GM06990 (cell line): ENCODE results near the gene HTR1E.
"Not testable (repeated sequence)": the region's sequence is repeated elsewhere in the genome, so short reads cannot be mapped to it uniquely, and the experiment has no call there.

Experiments used
- DNase-seq: peaks from one replicate; pipeline ENCODE4 v3.0.0-alpha.2; 2011; ENCODE audit not compliant: insufficient read length; ENCODE audit errors: extremely low read depth
- H3K27me3 ChIP-seq: replicated peaks from 2 replicates; pipeline ENCODE4 v1.6.0; 2011; ENCODE audit warnings: low read length; ENCODE audit not compliant: control insufficient read depth, insufficient read depth
- H3K36me3 ChIP-seq: 2 replicates; pipeline ENCODE4 v1.5.1; 2011; ENCODE audit warnings: low read length; ENCODE audit not compliant: control insufficient read depth, insufficient read depth
- H3K4me3 ChIP-seq: replicated peaks from 2 replicates; pipeline ENCODE4 v1.5.1; 2011; ENCODE audit warnings: low read depth, mild to moderate bottlenecking, control low read depth, low read length
- CTCF ChIP-seq: IDR thresholded peaks from 2 replicates; pipeline ENCODE4 v1.5.1; 2011; ENCODE audit warnings: low read length, control low read depth, mild to moderate bottlenecking, inconsistent platforms; ENCODE audit not compliant: insufficient read depth, poor library complexity, severe bottlenecking

HTR1E gene

DNA sequence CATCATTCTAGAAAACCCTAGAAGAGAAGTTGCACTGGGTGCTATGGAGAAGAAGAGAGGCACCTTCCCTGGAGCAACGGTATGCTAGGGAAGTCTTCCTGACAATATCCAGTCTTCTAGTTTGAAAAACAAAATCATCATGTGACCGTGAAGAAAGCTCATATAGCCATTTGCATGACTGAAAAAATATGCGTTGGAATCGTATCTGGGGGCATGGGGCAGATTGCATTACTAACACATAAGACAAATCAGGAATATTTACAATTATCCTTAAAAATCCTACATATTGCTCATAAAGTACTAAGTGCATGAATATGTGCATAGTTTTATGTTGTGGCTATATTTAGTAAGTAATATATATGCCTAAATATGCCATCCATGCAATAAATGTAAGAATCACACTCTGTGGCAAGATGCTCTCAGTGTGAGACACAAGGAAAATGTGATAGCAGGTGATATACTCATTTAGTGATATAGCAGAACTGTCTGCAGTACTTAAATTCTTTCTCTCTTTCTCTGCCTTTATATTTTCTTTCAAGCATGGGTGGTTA is 26.8 kb downstream of the HTR1E start:
- no peaks in the 10 kb centered on the region; the same call in 1 of the 2 replicates for H3K27me3 ChIP-seq
- DNase-seq = no peak

GRCh38 chr6:86966271-86966670 is 28.9 kb downstream of the HTR1E start:
- Histone ChIP-seq H3K27me3 (no peaks in the 10 kb centered on the region; the same call in 1 of the 2 replicates), H3K36me3 (no peaks in the 10 kb centered on the region), H3K4me3 (no peak overlapping the region)
- TF ChIP-seq CTCF = no peak
- no peak for DNase-seq

More for the DNA sequence above, 26.8 kb downstream of the HTR1E start:
- Histone ChIP-seq H3K4me3 (no peak overlapping the region), H3K36me3 (no peaks in the 10 kb centered on the region)
- no peak for TF ChIP-seq CTCF

- Histone ChIP-seq H3K27me3 (no peaks in the 10 kb centered on the region), H3K36me3 (no peaks in the 10 kb centered on the region), H3K4me3 (no peak overlapping the region)
- no peak for DNase-seq
- no peak for TF ChIP-seq CTCF
These were observed 32.2 kb downstream of the HTR1E start for GRCh38 chr6:86969573-86969972.

GRCh38 chr6:86973088-86973487 is 35.8 kb downstream of the HTR1E start:
- TF ChIP-seq CTCF = no peak
- no peaks in the 10 kb centered on the region for H3K36me3 ChIP-seq
- no peak overlapping the region for H3K4me3 ChIP-seq
- DNase-seq = no peak
- H3K27me3 ChIP-seq = no peaks in the 10 kb centered on the region

DNA sequence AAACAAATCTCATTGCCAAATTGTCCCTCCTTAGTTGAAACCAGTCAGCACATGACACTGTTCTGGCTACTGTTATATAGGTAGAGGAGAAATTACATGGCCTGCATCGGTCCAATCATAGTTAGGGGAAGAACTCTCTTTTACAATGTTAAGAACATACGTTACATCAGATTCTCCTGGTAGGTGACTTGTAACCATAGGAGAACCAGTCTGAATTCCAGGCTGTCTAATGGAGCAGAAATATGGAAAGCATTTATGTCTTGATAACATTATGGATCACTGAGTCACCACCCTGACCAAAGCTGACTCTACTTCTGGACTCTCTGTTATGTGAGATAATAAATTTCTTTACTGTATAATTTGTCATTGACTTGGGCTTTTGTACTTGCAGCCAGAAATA is 40.9 kb downstream of the HTR1E start:
- H3K27me3 ChIP-seq = no peaks in the 10 kb centered on the region
- H3K4me3 ChIP-seq = no peak overlapping the region
- no peak for TF ChIP-seq CTCF
- H3K36me3 ChIP-seq = no peaks in the 10 kb centered on the region
- no peak for DNase-seq

GRCh38 chr6:87001494-87001893 is 64.2 kb downstream of the HTR1E start:
- Histone ChIP-seq H3K4me3 (no peak overlapping the region), H3K27me3 (no peaks in the 10 kb centered on the region), H3K36me3 (no peaks in the 10 kb centered on the region)
- TF ChIP-seq CTCF = no peak
- no peak for DNase-seq

- not testable (repeated sequence) for H3K36me3 ChIP-seq, H3K4me3 ChIP-seq, H3K27me3 ChIP-seq, DNase-seq
These were observed 65.1 kb downstream of the HTR1E start for GRCh38 chr6:87002391-87002790.

DNA sequence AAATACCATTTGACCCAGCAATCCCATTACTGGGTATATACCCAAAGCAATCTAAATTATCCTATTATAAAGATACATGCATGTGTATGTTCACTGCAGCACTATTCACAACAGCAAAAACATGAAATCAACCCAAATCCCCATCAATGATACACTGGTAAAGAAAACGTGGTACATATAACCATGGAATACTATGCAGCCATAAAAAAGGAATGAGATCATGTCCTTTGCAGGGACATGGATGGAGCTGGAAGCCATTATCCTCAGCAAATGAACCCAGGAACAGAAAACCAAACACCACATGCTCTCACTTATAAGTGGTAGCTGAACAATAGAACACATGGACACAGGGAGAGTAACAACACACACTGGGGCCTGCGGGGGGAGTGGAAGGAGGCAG is 69.2 kb downstream of the HTR1E start:
- not testable (repeated sequence) for H3K36me3 ChIP-seq, DNase-seq

More for the DNA sequence above, 69.2 kb downstream of the HTR1E start:
- not testable (repeated sequence) for H3K27me3 ChIP-seq, H3K4me3 ChIP-seq
